Left ventricle myocardium inferior (tissue), 1 donor: Measurements from ENCODE around the gene SMIM15. TPM values are rescaled to one million over a fixed set of nuclear protein-coding genes. Genes with fewer than 3 reads are reported as not detected.
"Not testable (repeated sequence)": the region's sequence is repeated elsewhere in the genome, so short reads cannot be mapped to it uniquely, and the experiment has no call there.

Experiments
- DNase-seq: peaks from one replicate; pipeline ENCODE4 v3.0.0-alpha.2; 2020
- H3K27ac ChIP-seq: fragments of 200-600 bp; replicated peaks from 2 replicates; pipeline ENCODE4 v1.8.0; 2021
- H3K27me3 ChIP-seq: fragments of 200-600 bp; 2 replicates; pipeline ENCODE4 v1.8.0; 2021; ENCODE audit warnings: low read depth
- H3K36me3 ChIP-seq: fragments of 200-600 bp; 2 replicates; pipeline ENCODE4 v1.8.0; 2021
- H3K4me1 ChIP-seq: fragments of 200-600 bp; 2 replicates; pipeline ENCODE4 v1.8.0; 2021
- H3K4me3 ChIP-seq: fragments of 200-600 bp; 2 replicates; pipeline ENCODE4 v1.8.0; 2021; ENCODE audit warnings: mild to moderate bottlenecking, moderate library complexity
- H3K9me3 ChIP-seq: fragments of 200-600 bp; replicated peaks from 2 replicates; pipeline ENCODE4 v1.8.0; 2021
- intact Hi-C: fragments of 100-400 bp; cut with micrococcal nuclease; formaldehyde crosslinking; loops from one replicate; pipeline ENCODE4 v1.11.0; 2022
- total RNA-seq: library from RNA; stranded (reverse); fragmentation: NEBNext Ultra II Directional; extraction: Animal tissue kit (Norgen Biotek cat#: 25700); gene quantifications from one replicate; pipeline ENCODE4 v1.2.1, GENCODE V29; 2021
- TF ChIP-seq, protein P1 (sequence below): fragments of 200-600 bp; IDR thresholded peaks from 2 replicates; pipeline ENCODE4 v1.8.0; 2021; ENCODE audit warnings: antibody characterized with exemption, mild to moderate bottlenecking, borderline replicate concordance
- donor health status: DM: no; HTN: yes; CAD: no; lungs with severe emphysema.

SMIM15 gene
- total RNA-seq, 1 donor from 2014 or later = 23.3 TPM

DNA sequence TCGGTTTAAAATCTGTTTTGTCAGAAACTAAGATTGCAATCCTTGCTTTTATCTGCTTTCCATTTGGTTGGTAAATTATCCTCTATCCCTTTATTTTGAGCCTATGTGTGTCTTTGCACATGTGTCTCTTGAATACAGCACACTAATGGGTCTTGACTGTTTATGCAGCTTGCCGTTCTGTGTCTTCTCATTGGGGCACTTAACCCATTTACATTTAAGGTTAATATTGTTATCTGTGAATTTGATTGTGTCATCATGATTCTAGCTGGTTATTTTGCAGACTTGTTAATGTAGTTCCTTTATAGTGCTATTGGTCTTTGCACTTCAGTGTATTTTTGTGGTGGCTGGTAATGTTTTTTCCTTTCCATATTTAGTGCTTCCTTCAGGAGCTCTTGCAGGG is 36.3 kb upstream of the SMIM15 start:
- no peaks in the 10 kb centered on the region for H3K27me3 ChIP-seq
- no peak overlapping the region for H3K27ac ChIP-seq
- no peak overlapping the region for H3K4me3 ChIP-seq
- no peak for DNase-seq
- peaks cover 18% of the 10 kb centered on the region for H3K9me3 ChIP-seq
- intact Hi-C loops = no loop called here
- H3K4me1 ChIP-seq = no peaks in the 10 kb centered on the region
- TF ChIP-seq, protein P1, sequence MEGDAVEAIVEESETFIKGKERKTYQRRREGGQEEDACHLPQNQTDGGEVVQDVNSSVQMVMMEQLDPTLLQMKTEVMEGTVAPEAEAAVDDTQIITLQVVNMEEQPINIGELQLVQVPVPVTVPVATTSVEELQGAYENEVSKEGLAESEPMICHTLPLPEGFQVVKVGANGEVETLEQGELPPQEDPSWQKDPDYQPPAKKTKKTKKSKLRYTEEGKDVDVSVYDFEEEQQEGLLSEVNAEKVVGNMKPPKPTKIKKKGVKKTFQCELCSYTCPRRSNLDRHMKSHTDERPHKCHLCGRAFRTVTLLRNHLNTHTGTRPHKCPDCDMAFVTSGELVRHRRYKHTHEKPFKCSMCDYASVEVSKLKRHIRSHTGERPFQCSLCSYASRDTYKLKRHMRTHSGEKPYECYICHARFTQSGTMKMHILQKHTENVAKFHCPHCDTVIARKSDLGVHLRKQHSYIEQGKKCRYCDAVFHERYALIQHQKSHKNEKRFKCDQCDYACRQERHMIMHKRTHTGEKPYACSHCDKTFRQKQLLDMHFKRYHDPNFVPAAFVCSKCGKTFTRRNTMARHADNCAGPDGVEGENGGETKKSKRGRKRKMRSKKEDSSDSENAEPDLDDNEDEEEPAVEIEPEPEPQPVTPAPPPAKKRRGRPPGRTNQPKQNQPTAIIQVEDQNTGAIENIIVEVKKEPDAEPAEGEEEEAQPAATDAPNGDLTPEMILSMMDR = no peak
- H3K36me3 ChIP-seq = no peaks in the 10 kb centered on the region

DNA sequence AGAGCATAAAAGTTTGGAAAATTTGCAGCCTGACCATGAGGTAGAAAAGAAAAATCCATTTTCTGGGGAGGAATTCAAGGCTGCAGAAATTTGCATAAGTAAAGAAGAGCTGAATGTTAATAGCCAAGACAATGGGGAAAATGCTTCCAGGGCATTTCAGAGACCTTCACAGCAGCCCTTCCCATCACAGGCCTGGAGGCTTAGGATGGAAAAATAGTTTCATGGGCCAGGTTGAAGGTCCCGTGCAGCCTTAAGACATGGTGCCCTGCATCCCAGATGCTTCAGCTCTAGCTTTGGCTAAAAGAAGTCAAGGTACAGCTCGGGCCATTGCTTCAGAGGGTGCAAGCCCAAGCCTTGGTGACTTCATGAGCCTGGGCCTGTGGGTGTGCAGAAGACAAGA is 25.6 kb upstream of the SMIM15 start:
- DNase-seq, H3K27me3 ChIP-seq, H3K4me3 ChIP-seq, H3K36me3 ChIP-seq, H3K9me3 ChIP-seq, intact Hi-C loops: not testable (repeated sequence)
- peak overlapping the region; percentile 9 for H3K27ac ChIP-seq
- peaks cover 15% of the 10 kb centered on the region for H3K4me1 ChIP-seq

DNA sequence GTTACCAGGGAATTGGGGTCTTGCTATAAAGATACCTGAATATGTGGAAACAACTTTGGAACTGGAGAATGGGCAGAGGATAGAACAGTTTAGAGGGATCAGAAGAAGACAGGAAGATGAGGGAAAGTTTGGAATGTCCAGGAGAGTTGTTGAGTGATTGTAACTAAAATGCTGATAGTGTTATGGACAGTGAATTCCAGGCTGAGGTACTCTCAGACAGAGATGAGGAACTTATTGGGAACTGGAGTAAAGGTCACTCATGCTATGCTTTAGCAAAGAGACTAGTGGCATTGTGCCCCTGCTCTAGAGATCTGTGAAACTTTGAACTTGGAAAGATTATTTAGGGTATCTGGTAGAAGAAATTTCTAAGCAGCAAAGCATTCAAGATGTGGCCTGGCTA is 25.1 kb upstream of the SMIM15 start:
- H3K9me3 ChIP-seq, H3K27me3 ChIP-seq, DNase-seq, H3K4me3 ChIP-seq, H3K36me3 ChIP-seq, intact Hi-C loops: not testable (repeated sequence)
- peaks cover 15% of the 10 kb centered on the region for H3K4me1 ChIP-seq
- peak overlapping the region; percentile 9 for H3K27ac ChIP-seq

DNA sequence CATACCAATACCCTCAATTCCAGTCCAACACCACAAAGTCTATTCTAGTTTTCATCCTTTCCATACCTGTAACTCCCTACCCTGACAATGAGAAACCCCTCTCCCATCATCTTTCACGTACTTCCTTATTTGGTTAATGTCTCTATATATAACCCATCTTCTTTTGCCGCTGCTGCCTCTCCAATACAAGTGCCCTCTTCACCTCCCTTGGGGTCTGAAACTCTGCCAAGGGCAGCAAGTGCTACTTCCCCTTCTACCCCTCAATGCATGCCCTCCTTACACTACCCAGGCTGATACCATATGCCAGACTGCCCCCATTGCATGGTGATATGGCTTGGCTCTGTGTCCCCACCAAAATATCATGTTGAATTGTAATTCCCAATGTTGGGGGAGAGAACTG is 24.4 kb upstream of the SMIM15 start:
- Histone ChIP-seq H3K27ac (no peak overlapping the region), H3K4me1 (peaks cover 15% of the 10 kb centered on the region), H3K27me3 (no peaks in the 10 kb centered on the region), H3K4me3 (no peak overlapping the region), H3K36me3 (no peaks in the 10 kb centered on the region), H3K9me3 (no peaks in the 10 kb centered on the region)
- DNase-seq = no peak
- TF ChIP-seq, protein P1 = no peak
- intact Hi-C loops = no loop called here

DNA sequence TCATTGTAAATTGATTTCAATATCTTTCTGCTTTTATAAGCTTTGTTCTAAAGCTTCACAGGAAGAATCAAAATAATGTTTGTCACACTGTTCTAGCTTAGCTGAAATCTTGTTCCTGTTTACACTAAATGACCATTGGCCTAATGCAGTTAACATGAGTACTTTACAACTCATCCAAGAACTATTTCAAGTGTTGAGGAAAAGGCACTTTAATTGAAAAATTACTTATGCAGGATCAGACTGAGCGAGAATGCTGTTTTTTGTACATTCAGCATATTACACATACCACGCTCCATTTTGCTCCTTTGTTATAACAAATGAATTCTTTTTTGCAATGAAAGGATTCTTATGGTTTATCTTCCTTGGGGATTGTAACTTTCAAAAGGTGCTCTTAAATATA is 22.4 kb upstream of the SMIM15 start:
- H3K4me3 ChIP-seq = no peak overlapping the region
- intact Hi-C loops = no loop called here
- TF ChIP-seq, protein P1 = no peak
- peaks cover 20% of the 10 kb centered on the region for H3K4me1 ChIP-seq
- no peak overlapping the region for H3K27ac ChIP-seq
- no peaks in the 10 kb centered on the region for H3K36me3 ChIP-seq
- no peaks in the 10 kb centered on the region for H3K9me3 ChIP-seq
- no peak for DNase-seq
- H3K27me3 ChIP-seq = no peaks in the 10 kb centered on the region

DNA sequence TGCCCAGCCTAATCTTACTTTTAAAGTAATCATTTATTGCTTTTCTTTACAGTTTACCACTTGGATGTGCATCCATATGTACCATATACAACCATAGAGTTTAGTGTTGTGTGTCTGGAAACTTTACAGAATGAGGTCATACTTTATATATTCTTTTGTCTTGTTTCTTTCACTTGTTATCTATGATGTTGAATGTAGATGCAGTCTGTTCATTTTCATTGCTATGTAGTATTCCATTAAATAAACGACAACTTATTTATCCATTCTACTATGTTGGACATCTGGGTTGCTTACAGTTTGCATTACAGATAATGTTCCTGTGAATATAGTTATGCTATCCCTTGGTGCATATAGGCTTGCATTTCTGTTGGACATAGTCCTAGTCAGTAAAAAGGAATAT is 21.3 kb upstream of the SMIM15 start:
- DNase-seq = no peak
- no peak overlapping the region for H3K4me3 ChIP-seq
- peaks cover 20% of the 10 kb centered on the region for H3K4me1 ChIP-seq
- H3K27me3 ChIP-seq = no peaks in the 10 kb centered on the region
- TF ChIP-seq, protein P1 = no peak
- no peaks in the 10 kb centered on the region for H3K36me3 ChIP-seq
- H3K27ac ChIP-seq = no peak overlapping the region
- H3K9me3 ChIP-seq = no peaks in the 10 kb centered on the region
- intact Hi-C loops = no loop called here

DNA sequence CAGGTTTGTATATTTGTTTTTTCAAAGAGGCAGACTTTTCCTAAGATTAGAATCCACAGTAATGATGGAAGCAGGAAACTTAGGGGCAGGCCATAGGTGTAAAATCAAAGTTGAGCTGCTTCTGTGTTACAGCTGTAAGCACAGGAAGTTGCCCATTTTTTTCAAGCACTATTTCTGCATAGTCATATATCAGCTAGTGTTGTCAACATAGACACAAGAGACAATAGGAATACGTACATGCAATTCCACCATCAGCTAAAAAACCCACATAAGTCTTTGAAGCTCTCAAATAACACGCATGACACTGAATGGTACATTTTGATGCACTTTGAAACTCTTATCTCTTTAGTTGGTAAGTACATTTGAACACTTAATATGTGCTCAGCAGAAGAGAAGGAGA is 20.2 kb upstream of the SMIM15 start:
- intact Hi-C loops = no loop called here
- DNase-seq = no peak

More for the DNA sequence above, 20.2 kb upstream of the SMIM15 start:
- Histone ChIP-seq H3K27me3 (no peaks in the 10 kb centered on the region), H3K4me1 (peaks cover 13% of the 10 kb centered on the region), H3K9me3 (no peaks in the 10 kb centered on the region), H3K27ac (no peak overlapping the region), H3K4me3 (no peak overlapping the region), H3K36me3 (no peaks in the 10 kb centered on the region)
- TF ChIP-seq, protein P1 = no peak
